NT2/D1 (cell line): Measurements from ENCODE around the gene RRN3.
"Not testable (repeated sequence)": the region's sequence is repeated elsewhere in the genome, so short reads cannot be mapped to it uniquely, and the experiment has no call there.

ENCODE experiments used
- SUZ12 ChIP-seq: IDR thresholded peaks from 2 replicates; pipeline ENCODE4 v1.6.1; 2011; ENCODE audit not compliant: insufficient read length, insufficient read depth; ENCODE audit errors: extremely low read depth
- YY1 ChIP-seq: IDR thresholded peaks from 2 replicates; pipeline ENCODE4 v1.6.1; 2011; ENCODE audit not compliant: insufficient read length, insufficient read depth
- ZNF274 ChIP-seq: IDR thresholded peaks from 2 replicates; pipeline ENCODE4 v1.6.1; 2011; ENCODE audit warnings: mild to moderate bottlenecking, low read depth, low read length

DNA sequence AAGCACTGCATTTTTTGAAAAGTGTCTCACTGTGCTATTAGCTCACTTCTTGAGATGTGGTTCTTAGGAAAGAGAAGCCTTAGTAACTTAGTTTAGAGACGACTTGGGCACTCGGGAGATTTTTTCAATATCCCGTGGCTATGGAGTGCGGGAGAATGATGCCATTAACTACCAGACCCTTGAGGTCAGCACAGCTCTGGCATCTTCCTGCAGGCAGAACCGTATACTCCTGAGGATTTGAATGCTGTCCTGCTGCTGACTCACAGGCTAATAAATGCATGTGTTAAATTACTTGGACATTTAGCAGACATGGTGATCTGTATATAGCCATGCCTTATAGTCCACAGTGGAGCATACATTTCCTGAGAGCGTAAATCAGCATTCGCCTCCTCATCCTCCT is 72.6 kb downstream of the RRN3 start:
- TF ChIP-seq ZNF274, YY1, SUZ12: not testable (repeated sequence)
